SU-DHL-6 (cell line): ENCODE results near the gene SHKBP1.

Experiments used
- EZH2phosphoT487 ChIP-seq: fragments of 200-600 bp; sonication (generic), shearing (Covaris generic); conservative IDR thresholded peaks from 2 replicates; pipeline ENCODE4 v1.6.1; 2018; ENCODE audit warnings: mild to moderate bottlenecking, antibody characterized with exemption, low read length, moderate library complexity, mixed read lengths
- TF ChIP-seq, protein P1 (sequence below): fragments of 200-600 bp; sonication (generic); IDR thresholded peaks from one replicate; pipeline ENCODE4 v1.5.1; 2017; ENCODE audit warnings: antibody characterized with exemption, mild to moderate bottlenecking, low read length, moderate library complexity; ENCODE audit not compliant: insufficient read depth, poor library complexity, severe bottlenecking

GRCh38 chr19:40565910-40566495, 10.7 kb upstream of the SHKBP1 start:
- TF ChIP-seq, protein P1, sequence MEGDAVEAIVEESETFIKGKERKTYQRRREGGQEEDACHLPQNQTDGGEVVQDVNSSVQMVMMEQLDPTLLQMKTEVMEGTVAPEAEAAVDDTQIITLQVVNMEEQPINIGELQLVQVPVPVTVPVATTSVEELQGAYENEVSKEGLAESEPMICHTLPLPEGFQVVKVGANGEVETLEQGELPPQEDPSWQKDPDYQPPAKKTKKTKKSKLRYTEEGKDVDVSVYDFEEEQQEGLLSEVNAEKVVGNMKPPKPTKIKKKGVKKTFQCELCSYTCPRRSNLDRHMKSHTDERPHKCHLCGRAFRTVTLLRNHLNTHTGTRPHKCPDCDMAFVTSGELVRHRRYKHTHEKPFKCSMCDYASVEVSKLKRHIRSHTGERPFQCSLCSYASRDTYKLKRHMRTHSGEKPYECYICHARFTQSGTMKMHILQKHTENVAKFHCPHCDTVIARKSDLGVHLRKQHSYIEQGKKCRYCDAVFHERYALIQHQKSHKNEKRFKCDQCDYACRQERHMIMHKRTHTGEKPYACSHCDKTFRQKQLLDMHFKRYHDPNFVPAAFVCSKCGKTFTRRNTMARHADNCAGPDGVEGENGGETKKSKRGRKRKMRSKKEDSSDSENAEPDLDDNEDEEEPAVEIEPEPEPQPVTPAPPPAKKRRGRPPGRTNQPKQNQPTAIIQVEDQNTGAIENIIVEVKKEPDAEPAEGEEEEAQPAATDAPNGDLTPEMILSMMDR: no peak
- no peak for TF ChIP-seq EZH2phosphoT487
